HG02870 (cell line): ENCODE data around the gene PLPPR5.

ENCODE experiments used
- ATAC-seq: cut with Tn5 transposase; IDR thresholded peaks from one replicate; pipeline ENCODE4 v1.9.1; 2021; ENCODE audit warnings: mild to moderate bottlenecking, moderate library complexity; ENCODE audit not compliant: unreplicated experiment

Gene PLPPR5

DNA sequence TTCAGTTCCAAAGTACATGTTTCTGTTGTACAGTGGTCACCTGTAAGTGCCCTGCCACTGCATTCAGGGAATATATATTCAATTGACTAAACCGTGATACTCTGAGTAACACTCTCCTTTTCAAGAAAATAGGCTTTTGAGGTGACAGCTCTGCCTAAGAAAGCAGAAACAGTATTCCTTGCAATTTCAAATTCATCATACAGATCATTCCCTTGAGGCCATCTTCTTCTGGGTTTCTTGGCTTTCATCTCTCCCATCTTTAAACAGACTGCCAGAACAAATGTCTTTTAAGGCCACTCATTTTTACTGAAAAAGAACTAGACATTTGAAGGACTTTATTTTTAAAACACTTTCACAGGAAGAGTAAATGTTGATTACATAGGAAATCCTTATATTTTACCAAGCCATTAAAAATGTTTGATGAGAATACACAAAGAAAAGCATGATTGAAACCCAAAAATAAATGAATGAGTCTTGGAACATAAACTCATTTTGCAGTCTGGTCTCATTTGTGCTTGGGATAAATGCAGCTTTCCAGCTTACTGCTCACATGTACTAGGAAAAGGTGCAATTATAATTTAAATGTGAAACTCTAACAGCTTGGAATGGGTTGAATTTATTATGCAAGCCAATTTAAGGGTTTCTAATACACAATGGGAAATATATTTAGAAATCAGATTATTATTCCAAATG is 34.7 kb downstream of the PLPPR5 start:
- no peak for ATAC-seq

GRCh38 chr1:98967122-98967521 is 37.5 kb downstream of the PLPPR5 start:
- ATAC-seq: no peak

DNA sequence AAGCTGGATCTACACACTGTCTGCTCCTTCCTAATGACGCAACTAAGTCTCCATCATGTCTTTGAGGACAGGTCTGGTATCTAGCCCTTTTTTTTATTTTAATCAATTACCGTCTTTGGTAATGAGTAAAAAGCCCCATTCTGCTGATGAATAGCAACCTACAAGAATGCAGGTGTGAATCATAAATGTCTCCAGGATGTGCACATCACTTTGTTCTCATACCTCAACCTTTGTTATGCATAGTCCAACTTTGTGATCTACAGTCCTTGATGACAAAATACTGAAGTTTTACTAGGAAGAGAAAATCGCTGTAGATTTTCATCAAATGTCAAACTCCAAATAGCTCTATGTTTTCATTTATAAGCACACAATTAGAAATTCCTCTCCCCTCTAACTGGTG is 39.3 kb downstream of the PLPPR5 start:
- no peak for ATAC-seq

DNA sequence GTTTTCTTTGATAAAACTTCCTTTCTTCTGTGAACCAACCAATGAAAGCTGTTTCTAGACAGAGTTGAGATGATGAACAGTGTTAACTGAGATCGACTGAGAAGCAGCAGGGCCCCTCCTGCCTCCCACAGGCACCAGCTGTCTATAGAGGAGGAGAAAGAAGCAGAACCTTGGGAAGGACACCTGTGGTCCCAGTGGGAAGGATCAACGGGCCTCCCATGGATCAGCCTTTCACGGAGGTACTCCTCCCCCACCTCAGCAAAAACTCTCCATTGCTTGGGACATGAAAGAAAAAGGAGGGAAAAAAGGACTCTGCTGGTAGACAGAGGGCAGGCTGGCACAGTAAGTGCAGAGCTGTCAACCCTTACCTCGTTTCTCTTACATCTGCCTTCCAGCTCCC is 40.5 kb downstream of the PLPPR5 start:
- ATAC-seq: no peak

DNA sequence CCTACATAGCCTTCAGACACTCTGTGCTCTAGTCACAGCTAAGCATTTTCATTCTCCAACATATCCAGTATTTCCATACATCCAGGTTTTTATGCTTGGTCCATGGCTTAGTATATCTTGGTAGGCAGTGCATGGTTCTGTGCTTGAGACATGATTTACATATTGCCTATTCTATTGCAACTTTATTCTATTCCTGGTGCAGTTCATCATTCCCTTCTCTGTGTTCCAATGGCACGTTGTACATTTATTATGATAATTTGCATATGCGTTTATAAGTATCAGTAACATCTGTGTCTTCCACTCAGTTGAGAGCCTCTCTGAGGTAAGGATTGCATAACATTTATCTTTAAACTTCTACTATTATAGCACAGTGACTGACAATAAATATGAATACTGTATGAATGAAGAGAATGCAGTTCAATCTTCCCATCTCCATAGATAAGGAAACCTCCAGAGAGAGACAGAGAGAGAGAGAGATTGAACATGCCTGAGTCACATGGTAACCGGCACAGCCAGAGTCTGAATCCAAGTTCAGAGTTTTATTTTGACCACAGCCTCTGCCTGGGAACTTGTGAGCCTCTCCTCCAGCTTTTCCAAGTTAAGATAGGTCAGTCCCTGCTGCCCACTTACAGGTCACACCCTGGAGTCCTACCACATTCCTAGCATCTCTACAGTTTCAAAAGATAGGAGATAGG is 41.5 kb downstream of the PLPPR5 start:
- ATAC-seq: no peak

DNA sequence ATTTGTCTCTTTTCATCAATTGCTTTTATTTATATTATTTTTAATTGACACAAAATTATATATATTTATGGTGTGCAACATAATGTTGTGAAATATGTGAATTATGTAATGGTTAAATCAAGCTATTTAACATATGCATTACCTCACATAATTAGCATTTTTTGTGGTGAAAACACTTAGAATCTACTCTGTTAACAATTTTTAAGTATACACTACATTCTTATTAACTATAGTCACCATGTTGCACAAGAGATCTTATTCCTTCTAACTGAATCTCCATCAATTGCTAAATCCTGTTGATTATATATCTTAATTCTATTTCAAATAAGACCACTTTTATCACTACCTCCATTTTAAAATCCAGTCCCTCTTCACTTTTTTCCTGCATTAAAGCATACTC is 42.5 kb downstream of the PLPPR5 start:
- ATAC-seq: no peak

DNA sequence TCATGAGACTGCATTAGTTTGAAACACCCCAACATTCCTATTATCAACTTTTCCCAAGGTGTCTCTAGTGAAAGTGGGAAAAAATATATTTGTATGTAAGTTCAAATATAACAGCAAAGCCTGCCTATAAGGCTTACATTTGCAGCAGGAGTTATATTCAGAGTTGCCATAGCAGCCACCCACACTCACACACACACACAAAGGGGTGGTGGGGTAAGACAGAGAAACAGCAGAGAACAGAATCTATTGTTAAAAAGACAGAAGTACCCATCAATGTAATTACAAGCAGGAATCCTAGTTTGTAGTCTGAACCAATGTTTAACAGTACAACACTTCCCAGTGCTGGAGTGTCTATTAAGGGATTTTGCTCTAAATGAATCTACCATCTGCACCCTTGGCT is 55.0 kb downstream of the PLPPR5 start:
- no peak for ATAC-seq

GRCh38 chr1:98949166-98949565 is 55.5 kb downstream of the PLPPR5 start:
- no peak for ATAC-seq

DNA sequence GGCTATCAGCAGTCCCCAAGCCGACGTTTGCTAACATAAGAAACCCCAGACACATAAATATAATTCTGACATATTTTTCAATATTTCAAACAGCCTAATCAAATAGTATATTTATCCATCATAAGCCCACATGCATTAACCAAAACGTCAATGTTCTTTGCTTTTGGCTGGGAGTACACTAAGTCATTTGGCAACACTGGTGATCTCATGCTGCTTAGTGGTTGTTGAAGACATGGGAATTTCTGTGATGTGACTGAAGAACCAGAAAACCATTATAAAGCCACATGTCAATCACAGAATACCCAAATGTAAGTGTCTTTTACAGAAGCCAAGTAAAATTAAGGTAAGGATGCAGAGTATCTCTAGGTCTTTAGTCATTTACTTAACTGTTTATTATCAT is 57.6 kb downstream of the PLPPR5 start:
- no peak for ATAC-seq

DNA sequence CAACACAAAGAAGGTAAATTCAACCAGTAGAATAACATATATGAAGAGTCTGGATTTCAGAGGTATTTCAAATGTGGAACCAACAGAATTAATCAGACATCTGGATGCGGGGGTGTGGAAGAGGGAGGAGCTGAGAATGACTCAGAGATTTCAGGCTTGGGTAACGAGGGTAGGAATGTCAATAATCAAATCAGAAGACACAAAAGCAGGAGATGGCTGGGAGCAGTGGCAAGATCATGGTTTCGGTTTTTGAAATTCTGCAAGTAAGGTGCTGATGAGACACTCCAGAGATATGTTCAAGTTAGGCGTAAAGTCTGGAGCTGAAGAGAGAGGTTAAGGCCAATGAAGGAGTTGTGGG is 64.0 kb downstream of the PLPPR5 start:
- no peak for ATAC-seq

DNA sequence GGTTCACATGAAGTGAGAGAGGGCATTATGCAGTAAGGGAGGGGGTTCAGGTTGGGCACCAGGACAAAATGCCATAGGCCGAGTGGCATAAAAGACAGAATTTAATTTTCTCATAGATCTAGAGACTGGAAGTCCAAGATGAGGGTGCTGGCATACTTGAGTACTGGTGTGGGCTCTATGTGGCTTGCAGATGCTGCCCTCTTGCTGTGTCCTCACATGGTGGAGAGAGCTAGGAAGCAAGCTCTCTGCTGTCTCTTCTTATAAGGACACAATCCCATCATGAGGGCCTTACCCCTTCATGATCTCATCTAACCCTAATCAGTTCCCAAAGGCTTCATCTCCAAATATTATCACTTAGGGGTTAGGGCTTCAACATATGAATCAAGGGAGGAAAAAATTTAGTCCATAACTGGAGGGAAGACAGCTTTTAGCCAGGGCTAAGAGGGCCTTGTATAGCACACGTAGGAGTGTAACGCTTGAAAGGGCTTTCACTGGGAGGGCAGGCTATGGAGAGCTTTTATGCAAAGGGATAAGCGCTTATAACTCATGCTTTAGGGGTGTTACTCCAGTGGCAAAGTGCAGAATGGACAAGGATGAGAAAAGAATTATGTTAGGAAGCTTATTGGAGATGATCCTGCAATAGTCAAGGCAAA is 64.5 kb downstream of the PLPPR5 start:
- no peak for ATAC-seq

GRCh38 chr1:98939471-98939870 is 65.2 kb downstream of the PLPPR5 start:
- no peak for ATAC-seq

DNA sequence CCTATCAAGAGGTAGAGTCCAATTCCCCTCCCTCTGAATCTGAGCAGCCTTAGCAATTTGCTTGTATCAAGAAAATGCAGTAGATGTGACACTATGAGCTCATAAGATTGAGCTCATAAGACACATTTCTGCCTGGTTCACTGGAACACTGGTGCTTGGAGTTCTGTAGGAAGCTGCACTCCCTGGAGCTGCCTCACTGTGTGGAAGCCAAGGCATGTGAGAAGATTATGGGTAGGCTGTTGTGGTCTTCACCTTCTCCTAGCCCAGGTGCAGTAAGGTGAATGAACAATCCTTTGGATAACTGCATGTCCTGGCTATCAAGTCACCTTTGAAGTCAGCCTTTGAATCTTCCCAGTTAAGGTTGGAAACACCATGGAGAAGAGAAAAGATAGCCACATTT is 67.3 kb downstream of the PLPPR5 start:
- no peak for ATAC-seq

- no peak for ATAC-seq
These were observed 72.5 kb downstream of the PLPPR5 start for GRCh38 chr1:98932184-98932583.

GRCh38 chr1:98931128-98931835 is 73.4 kb downstream of the PLPPR5 start:
- ATAC-seq: no peak

DNA sequence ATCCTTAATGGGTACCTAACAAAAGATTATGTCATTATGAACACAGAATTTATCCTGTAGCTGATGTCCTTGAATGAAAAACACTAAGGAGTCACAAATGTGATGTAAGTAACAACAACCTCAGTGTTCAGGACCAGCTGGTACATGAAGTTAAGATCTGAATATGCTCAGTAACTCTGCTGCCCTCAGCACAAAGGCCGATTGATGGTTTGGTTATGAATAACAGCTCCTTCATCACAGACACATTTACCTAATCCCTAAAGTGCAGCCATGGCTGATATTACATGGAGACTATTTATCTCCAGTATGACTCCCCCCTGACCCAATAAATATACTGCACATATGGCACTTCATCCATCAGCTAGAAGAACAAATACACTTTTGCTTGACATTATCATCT is 75.2 kb downstream of the PLPPR5 start:
- no peak for ATAC-seq

GRCh38 chr1:98926597-98926996 is 78.1 kb downstream of the PLPPR5 start:
- no peak for ATAC-seq

DNA sequence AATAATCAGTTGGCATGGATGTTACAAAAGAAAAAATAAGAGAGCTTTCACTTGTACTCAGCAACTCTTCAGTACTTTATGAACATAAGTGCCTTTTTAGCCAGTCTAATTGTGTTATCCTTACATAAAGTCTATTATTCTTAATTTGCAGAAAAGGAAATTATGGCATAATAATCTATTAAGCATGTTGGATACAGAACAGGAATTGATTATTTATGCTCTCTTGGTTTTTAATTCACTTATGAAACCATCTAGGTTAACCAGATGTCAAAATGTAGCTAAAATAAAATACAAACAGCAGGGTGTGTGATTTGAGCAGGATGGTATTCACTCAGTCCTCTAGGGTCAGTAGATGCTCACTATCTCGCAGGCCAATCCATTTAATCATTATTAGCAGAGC is 79.7 kb downstream of the PLPPR5 start:
- no peak for ATAC-seq

DNA sequence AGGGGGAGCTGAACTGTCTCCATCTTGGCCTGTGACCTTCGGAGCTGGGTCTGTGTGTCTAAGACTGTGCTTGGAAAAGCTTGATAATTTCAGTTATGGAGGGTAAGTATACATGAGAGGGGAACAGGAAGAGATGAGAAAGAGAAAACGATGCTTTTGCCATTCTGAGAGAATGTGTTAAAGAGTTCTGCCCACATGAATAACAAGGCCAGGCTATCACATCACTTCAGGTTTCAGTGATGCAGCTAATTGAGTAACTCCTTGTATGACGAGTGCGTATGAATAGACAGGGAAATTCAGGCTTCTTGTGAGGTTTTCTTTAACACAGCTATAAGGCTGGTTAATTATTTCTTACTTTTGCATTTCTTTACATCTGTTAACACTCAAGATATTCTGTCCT is 81.0 kb downstream of the PLPPR5 start:
- no peak for ATAC-seq

DNA sequence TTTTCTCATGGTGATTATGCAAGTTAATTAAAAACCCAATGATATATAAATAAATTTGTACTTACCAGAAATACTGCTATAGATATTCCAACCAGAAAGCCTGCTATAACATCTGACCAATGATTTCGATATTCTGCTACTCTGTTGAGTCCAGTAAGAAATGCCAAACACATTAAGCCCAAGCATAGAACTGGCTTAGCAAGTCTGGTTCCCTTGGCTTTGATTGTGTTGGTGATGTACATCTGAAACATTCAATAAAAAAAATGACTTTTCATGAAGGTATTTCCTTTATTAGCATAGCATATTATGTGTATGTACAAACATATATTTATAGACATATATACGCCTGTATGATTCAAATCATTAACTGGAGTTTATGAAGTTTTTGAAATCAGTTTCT is 82.8 kb downstream of the PLPPR5 start:
- no peak for ATAC-seq

GRCh38 chr1:98920441-98921110 is 84.1 kb downstream of the PLPPR5 start:
- no peak for ATAC-seq
